Kidney epithelial cell (primary cell): ENCODE measurements around the gene SNX25. TPM values are rescaled to one million over a fixed set of nuclear protein-coding genes. Genes with fewer than 3 reads are reported as not detected.

Source experiments
- DNase-seq: peaks from one replicate; pipeline ENCODE4 v3.0.0-alpha.2; 2010; ENCODE audit warnings: low read depth
- H3K27me3 ChIP-seq: 2 replicates; pipeline ENCODE4 v1.6.0; 2011; ENCODE audit warnings: low read length; ENCODE audit not compliant: control insufficient read depth, insufficient read depth
- H3K36me3 ChIP-seq: 2 replicates; pipeline ENCODE4 v1.5.1; 2011; ENCODE audit warnings: low read length; ENCODE audit not compliant: control insufficient read depth, insufficient read depth
- H3K4me3 ChIP-seq: 2 replicates; pipeline ENCODE4 v1.5.1; 2011; ENCODE audit warnings: low read depth, mild to moderate bottlenecking, control low read depth, low read length
- CTCF ChIP-seq: IDR thresholded peaks from 2 replicates; pipeline ENCODE4 v1.5.1; 2011; ENCODE audit warnings: mild to moderate bottlenecking, moderate library complexity, low read length, control low read depth, inconsistent platforms; ENCODE audit not compliant: insufficient read depth, poor library complexity, severe bottlenecking
- total RNA-seq: library from RNA; depleted of rRNA; stranded (reverse); fragments of >200 nt; gene quantifications from 2 replicates; pipeline ENCODE4 v1.2.3, GENCODE V29; 2015

SNX25 gene
- total RNA-seq, 1 donor from 2014 or later, result 15.5 TPM

GRCh38 chr4:185215261-185215660, 5.9 kb downstream of the SNX25 start:
- H3K36me3 ChIP-seq, result no peaks in the 10 kb centered on the region
- no peak for DNase-seq
- no peaks in the 10 kb centered on the region for H3K27me3 ChIP-seq
- no peak overlapping the region for H3K4me3 ChIP-seq
- TF ChIP-seq CTCF, result no peak

- DNase-seq, result no peak
- no peak for TF ChIP-seq CTCF
- Histone ChIP-seq H3K36me3 (no peaks in the 10 kb centered on the region), H3K27me3 (no peaks in the 10 kb centered on the region), H3K4me3 (no peak overlapping the region)
Observed at GRCh38 chr4:185217408-185217975, 8.1 kb downstream of the SNX25 start.

- DNase-seq, result no peak
- Histone ChIP-seq H3K27me3 (no peaks in the 10 kb centered on the region), H3K4me3 (no peak overlapping the region), H3K36me3 (no peaks in the 10 kb centered on the region)
- TF ChIP-seq CTCF, result no peak
Observed at GRCh38 chr4:185218312-185218711, 8.9 kb downstream of the SNX25 start.

- no peak for DNase-seq
Observed at GRCh38 chr4:185219551-185220344, 10.3 kb downstream of the SNX25 start.

GRCh38 chr4:185221491-185221890, 12.1 kb downstream of the SNX25 start:
- no peak for DNase-seq
- Histone ChIP-seq H3K4me3 (no peak overlapping the region), H3K36me3 (no peaks in the 10 kb centered on the region), H3K27me3 (no peaks in the 10 kb centered on the region)
- TF ChIP-seq CTCF, result no peak

More at GRCh38 chr4:185219551-185220344, 10.3 kb downstream of the SNX25 start:
- no peaks in the 10 kb centered on the region for H3K36me3 ChIP-seq
- TF ChIP-seq CTCF, result no peak
- H3K27me3 ChIP-seq, result no peaks in the 10 kb centered on the region
- H3K4me3 ChIP-seq, result no peak overlapping the region

GRCh38 chr4:185221912-185222311, 12.5 kb downstream of the SNX25 start:
- TF ChIP-seq CTCF, result no peak

More at GRCh38 chr4:185221912-185222311, 12.5 kb downstream of the SNX25 start:
- Histone ChIP-seq H3K27me3 (no peaks in the 10 kb centered on the region), H3K36me3 (no peaks in the 10 kb centered on the region), H3K4me3 (no peak overlapping the region)
- no peak for DNase-seq
